Muscle layer of duodenum (tissue), 2 donors: ENCODE measurements around the gene CCDC106.

Experiments used
- H3K27ac ChIP-seq: one replicate; pipeline ENCODE4 v1.7.0; 2013; ENCODE audit warnings: mild to moderate bottlenecking, low read length
- H3K27me3 ChIP-seq: one replicate; pipeline ENCODE4 v1.7.0; 2013; ENCODE audit warnings: low read depth, mild to moderate bottlenecking, control low read depth, low read length
- H3K36me3 ChIP-seq, 2 donors: one replicate each; pipeline ENCODE4 v1.7.0; 2013; ENCODE audit warnings: low read length in 2 of 2, control low read depth in 1 of 2, mild to moderate bottlenecking in 1 of 2; ENCODE audit not compliant: insufficient read depth in 2 of 2, control insufficient read depth in 1 of 2
- H3K4me1 ChIP-seq, 2 donors: one replicate each; pipeline ENCODE4 v1.7.0; 2013; ENCODE audit warnings: low read length in 2 of 2, mild to moderate bottlenecking in 2 of 2, control low read depth in 1 of 2, moderate library complexity in 1 of 2; ENCODE audit not compliant: insufficient read depth in 2 of 2, control insufficient read depth in 1 of 2
- H3K4me3 ChIP-seq, 2 donors: one replicate each; pipeline ENCODE4 v1.7.0; 2013; ENCODE audit warnings: low read length in 2 of 2, low read depth in 1 of 2, mild to moderate bottlenecking in 1 of 2
- H3K9me3 ChIP-seq, 2 donors: one replicate each; pipeline ENCODE4 v1.7.0; 2013; ENCODE audit warnings: low read length in 2 of 2, control low read depth in 1 of 2, mild to moderate bottlenecking in 1 of 2; ENCODE audit not compliant: control insufficient read depth in 1 of 2
- donor health status: healthy.

CCDC106 gene

GRCh38 chr19:55681131-55682092, 33.4 kb downstream of the CCDC106 start:
- H3K27me3 ChIP-seq: no peaks in the 10 kb centered on the region
- H3K27ac ChIP-seq: no peak overlapping the region
- no peaks in the 10 kb centered on the region for H3K9me3 ChIP-seq
- peaks cover 15 to 26% of the 10 kb centered on the region in 2 donors for H3K4me1 ChIP-seq
- no peak overlapping the region for H3K4me3 ChIP-seq
- H3K36me3 ChIP-seq: peaks cover 30 to 56% of the 10 kb centered on the region in 2 donors

- H3K27me3 ChIP-seq: no peaks in the 10 kb centered on the region
- H3K4me1 ChIP-seq: peaks cover 0 to 12% of the 10 kb centered on the region in 2 donors
- peak overlapping the region; percentile 60 for H3K27ac ChIP-seq
- no peak overlapping the region for H3K4me3 ChIP-seq
- H3K36me3 ChIP-seq: peaks cover 24 to 55% of the 10 kb centered on the region in 2 donors
- H3K9me3 ChIP-seq: no peaks in the 10 kb centered on the region
Measured at GRCh38 chr19:55683449-55684261, 35.6 kb downstream of the CCDC106 start.

GRCh38 chr19:55684946-55685681, 37.1 kb downstream of the CCDC106 start:
- Histone ChIP-seq H3K4me3 (no peak overlapping the region), H3K9me3 (no peaks in the 10 kb centered on the region), H3K4me1 (peaks cover 0 to 5% of the 10 kb centered on the region in 2 donors), H3K27me3 (no peaks in the 10 kb centered on the region), H3K27ac (peak overlapping the region; percentile 60), H3K36me3 (peaks cover 16 to 56% of the 10 kb centered on the region in 2 donors)

- H3K4me3 ChIP-seq: no peak overlapping the region
- peaks cover 16 to 56% of the 10 kb centered on the region in 2 donors for H3K36me3 ChIP-seq
- no peaks in the 10 kb centered on the region for H3K27me3 ChIP-seq
- no peaks in the 10 kb centered on the region for H3K9me3 ChIP-seq
- H3K4me1 ChIP-seq: peaks cover 0 to 5% of the 10 kb centered on the region in 2 donors
- H3K27ac ChIP-seq: no peak overlapping the region
Measured at GRCh38 chr19:55685776-55686175, 37.8 kb downstream of the CCDC106 start.

GRCh38 chr19:55686311-55687050, 38.5 kb downstream of the CCDC106 start:
- H3K4me3 ChIP-seq: no peak overlapping the region
- H3K36me3 ChIP-seq: peaks cover 16 to 56% of the 10 kb centered on the region in 2 donors
- no peaks in the 10 kb centered on the region for H3K9me3 ChIP-seq
- no peak overlapping the region for H3K27ac ChIP-seq
- H3K27me3 ChIP-seq: no peaks in the 10 kb centered on the region
- H3K4me1 ChIP-seq: peaks cover 0 to 5% of the 10 kb centered on the region in 2 donors

- Histone ChIP-seq H3K9me3 (no peaks in the 10 kb centered on the region), H3K36me3 (peaks cover 16 to 66% of the 10 kb centered on the region in 2 donors), H3K27ac (peak overlapping the region; percentile 8), H3K27me3 (no peaks in the 10 kb centered on the region), H3K4me1 (peaks cover 0 to 5% of the 10 kb centered on the region in 2 donors), H3K4me3 (no peak overlapping the region)
Measured at GRCh38 chr19:55687281-55688201, 39.5 kb downstream of the CCDC106 start.

GRCh38 chr19:55688422-55689218, 40.6 kb downstream of the CCDC106 start:
- Histone ChIP-seq H3K27ac (peak overlapping the region; percentile 8), H3K4me1 (peaks cover 0 to 5% of the 10 kb centered on the region in 2 donors), H3K36me3 (peaks cover 23 to 72% of the 10 kb centered on the region in 2 donors)

GRCh38 chr19:55689411-55690108, 41.5 kb downstream of the CCDC106 start:
- H3K27me3 ChIP-seq: no peaks in the 10 kb centered on the region
- peaks cover 20 to 78% of the 10 kb centered on the region in 2 donors for H3K36me3 ChIP-seq
- no peaks in the 10 kb centered on the region for H3K9me3 ChIP-seq
- no peak overlapping the region for H3K27ac ChIP-seq
- peaks cover 0 to 5% of the 10 kb centered on the region in 2 donors for H3K4me1 ChIP-seq
- H3K4me3 ChIP-seq: no peak overlapping the region

More at GRCh38 chr19:55688422-55689218, 40.6 kb downstream of the CCDC106 start:
- Histone ChIP-seq H3K27me3 (no peaks in the 10 kb centered on the region), H3K4me3 (no peak overlapping the region), H3K9me3 (no peaks in the 10 kb centered on the region)
